Measurements from ENCODE around the gene PLPP1. TPM values are rescaled to one million over a fixed set of nuclear protein-coding genes. Genes with fewer than 3 reads are reported as not detected.

The PLPP1 gene
- total and polyA plus RNA-seq, 2 of the 8 experiments (the other 6 are each of a cell fraction or from before 2014, with no cell fraction given) = 43.7 to 91.3 TPM

- H4K8ac ChIP-seq (ENCODE audit: extremely low read depth, insufficient read depth, low read length) = no peak overlapping the region
- no peak overlapping the region for H2BK5ac ChIP-seq (ENCODE audit: low read depth, low read length)
- H3K79me2 ChIP-seq (ENCODE audit: control insufficient read depth in 1 of 2, insufficient read depth in 2 of 2, low read length in 2 of 2) = 0 out of 4 replicates have a peak, but pooled peaks cover 0 to 2% of the 10 kb centered on the region in 2 experiments
- no peaks in the 10 kb centered on the region for H3K79me1 ChIP-seq (ENCODE audit: low read depth, low read length)
- ChIA-PET POLR2A (ENCODE audit: partially characterized antibody) (interaction anchor here (1.4 kb wide), 1 partner anchor 12 kb away, joined by 4 read pairs; no protein-coding TSS in a partner anchor), CTCF (ENCODE audit: partially characterized antibody) (no interaction called here)
- H3K14ac ChIP-seq (ENCODE audit: insufficient read length) = no peak overlapping the region
- no peak for TF ChIP-seq SIN3A (conservative IDR thresholded peaks at IDR 0.05 in 1 of 2, IDR thresholded peaks at IDR 0.05 in 1 of 2; ENCODE audit: low read depth in 1 of 2, low read length in 2 of 2)
- TF ChIP-seq CBX5 (IDR thresholded peaks at IDR 0.05; ENCODE audit: low read depth, low read length) = no peak
- no peak for TF ChIP-seq JUN (IDR thresholded peaks at IDR 0.05; ENCODE audit: low read depth, low read length)
- TF ChIP-seq TBP (IDR thresholded peaks at IDR 0.05; ENCODE audit: low read depth, low read length) = no peak
- H3K27me3 ChIP-seq (replicated peaks in 1 of 4; ENCODE audit: control insufficient read depth in 3 of 4, extremely low read depth in 1 of 4, insufficient read depth in 3 of 4, low read length in 3 of 4) = no peaks in the 10 kb centered on the region
- H3K23ac ChIP-seq (ENCODE audit: insufficient read length) = no peak overlapping the region
- H3K36me3 ChIP-seq (ENCODE audit: control insufficient read depth in 2 of 4, insufficient read depth in 4 of 4, low read length in 3 of 4) = peaks cover 0 to 33% (median 6%) of the 10 kb centered on the region in 4 experiments; a peak in 5 of 8 replicates
- WGBS, 2 experiments (ENCODE audit: extremely low coverage in 1 of 2, insufficient coverage in 1 of 2, insufficient read length in 1 of 2, insufficient replicate concordance in 2 of 2, low coverage in 1 of 2, low lambda C conversion rate in 2 of 2, missing lambda C conversion rate in 1 of 2) = 83% methylated on average over 1 of the region's 1 CpG; no CpG with 5 or more reads in 1 of the 2 experiments
- H2AK5ac ChIP-seq (ENCODE audit: low read depth, low read length) = no peak overlapping the region
- no peak for DNase-seq (ENCODE audit: low read depth in 1 of 2, low spot score in 2 of 2)
- no peak overlapping the region for H3K56ac ChIP-seq (replicated peaks; ENCODE audit: insufficient read length, low read depth, low read length)
- no peak overlapping the region for H4K5ac ChIP-seq (ENCODE audit: insufficient read length, low read depth, low read length)
- no peak overlapping the region for H3K4me2 ChIP-seq (ENCODE audit: insufficient read depth in 1 of 2, low read depth in 2 of 2, low read length in 2 of 2)
- H2AFZ ChIP-seq (ENCODE audit: low read length) = no peak overlapping the region
- H2BK12ac ChIP-seq (ENCODE audit: low read depth, low read length) = no peak overlapping the region
- no peak overlapping the region for H3K4ac ChIP-seq (replicated peaks; ENCODE audit: insufficient read length, low read depth, low read length)
- FAIRE-seq = no peak
- H3K9ac ChIP-seq (replicated peaks in 1 of 4; ENCODE audit: extremely low read depth in 1 of 4, low read depth in 3 of 4, low read length in 3 of 4) = no peak overlapping the region
- no peaks in the 10 kb centered on the region for H4K20me1 ChIP-seq (replicated peaks in 1 of 2; ENCODE audit: control insufficient read depth in 1 of 2, insufficient read depth in 2 of 2, low read length in 2 of 2)
- H2BK120ac ChIP-seq (replicated peaks; ENCODE audit: low read depth, low read length) = no peak overlapping the region
- no peak overlapping the region for H2BK15ac ChIP-seq (ENCODE audit: low read length)
- no peak overlapping the region for H2BK20ac ChIP-seq (ENCODE audit: low read length)
- no peaks in the 10 kb centered on the region for H3K23me2 ChIP-seq (ENCODE audit: low read depth, low read length)
- H4K91ac ChIP-seq (replicated peaks; ENCODE audit: insufficient read length, low read length) = no peak overlapping the region
- H3K4me1 ChIP-seq (replicated peaks in 1 of 4; ENCODE audit: control insufficient read depth in 3 of 4, insufficient read depth in 4 of 4, low read length in 3 of 4) = peaks cover 0 to 3% (median 0%) of the 10 kb centered on the region in 4 experiments; a peak in 1 of 7 replicates
- H3K27ac ChIP-seq (ENCODE audit: low read depth, low read length) = no peak overlapping the region
- H3K9me3 ChIP-seq (ENCODE audit: insufficient read depth in 2 of 2, low read depth in 1 of 2, low read length in 1 of 2) = no peaks in the 10 kb centered on the region
- no peak overlapping the region for H3K4me3 ChIP-seq (ENCODE audit: extremely low read depth in 1 of 4, insufficient read depth in 2 of 4, low read depth in 3 of 4, low read length in 4 of 4)
- no peak overlapping the region for H3K18ac ChIP-seq (ENCODE audit: extremely low read depth, low read length)
Measured at GRCh38 chr5:55385227-55385626, 149.5 kb downstream of the PLPP1 start.

Measured in H1 (cell line).